GM23248 (cell line): ENCODE measurements around the gene ERBB4. TPM values are rescaled to one million over a fixed set of nuclear protein-coding genes. Genes with fewer than 3 reads are reported as not detected.
"Not testable (repeated sequence)": the region's sequence is repeated elsewhere in the genome, so short reads cannot be mapped to it uniquely, and the experiment has no call there.

Source experiments
- DNase-seq: peaks from one replicate; pipeline ENCODE4 v3.0.0-alpha.2; 2015
- H2AFZ ChIP-seq: fragments of 200-600 bp; sonication (generic); 2 replicates; pipeline ENCODE4 v1.6.1; 2016; ENCODE audit warnings: antibody characterized with exemption
- H3F3A ChIP-seq: fragments of 200-600 bp; sonication (generic); 2 replicates; pipeline ENCODE4 v1.6.1; 2016; ENCODE audit warnings: mild to moderate bottlenecking, antibody characterized with exemption, mixed run types; ENCODE audit not compliant: insufficient read depth
- H3K27ac ChIP-seq: fragments of 200-600 bp; sonication (generic); 2 replicates; pipeline ENCODE4 v1.5.1; 2016; ENCODE audit warnings: mild to moderate bottlenecking
- H3K27me3 ChIP-seq: fragments of 200-600 bp; sonication (generic); replicated peaks from 2 replicates; pipeline ENCODE4 v1.6.1; 2016; ENCODE audit warnings: mild to moderate bottlenecking; ENCODE audit not compliant: insufficient read depth
- H3K36me3 ChIP-seq: fragments of 200-600 bp; sonication (generic); 2 replicates; pipeline ENCODE4 v1.6.1; 2016; ENCODE audit warnings: low read depth, mild to moderate bottlenecking
- H3K4me1 ChIP-seq: fragments of 200-600 bp; sonication (generic); 2 replicates; pipeline ENCODE4 v1.6.1; 2016; ENCODE audit warnings: mild to moderate bottlenecking; ENCODE audit not compliant: insufficient read depth
- H3K4me2 ChIP-seq: fragments of 200-600 bp; sonication (generic); one replicate; pipeline ENCODE4 v1.6.1; 2016; ENCODE audit warnings: mild to moderate bottlenecking; ENCODE audit not compliant: unreplicated experiment
- H3K4me3 ChIP-seq: fragments of 200-600 bp; sonication (generic); 2 replicates; pipeline ENCODE4 v1.5.1; 2016; ENCODE audit warnings: mild to moderate bottlenecking
- H3K79me2 ChIP-seq: fragments of 200-600 bp; sonication (generic); 2 replicates; pipeline ENCODE4 v1.6.1; 2016; ENCODE audit warnings: mild to moderate bottlenecking; ENCODE audit not compliant: insufficient read depth
- H3K9ac ChIP-seq: fragments of 200-600 bp; sonication (generic); 2 replicates; pipeline ENCODE4 v1.6.1; 2016; ENCODE audit warnings: mild to moderate bottlenecking
- H3K9me2 ChIP-seq: fragments of 200-600 bp; sonication (generic); 2 replicates; pipeline ENCODE4 v1.6.1; 2016; ENCODE audit warnings: mixed run types, mild to moderate bottlenecking, moderate library complexity; ENCODE audit not compliant: insufficient read depth
- H3K9me3 ChIP-seq: fragments of 200-600 bp; sonication (generic); one replicate; pipeline ENCODE4 v1.6.1; 2017; ENCODE audit warnings: low read depth
- H4K20me1 ChIP-seq: fragments of 200-600 bp; sonication (generic); 2 replicates; pipeline ENCODE4 v1.6.0; 2016; ENCODE audit not compliant: insufficient read depth
- EZH2 ChIP-seq: fragments of 200-600 bp; sonication (generic); IDR thresholded peaks from 2 replicates; pipeline ENCODE4 v1.6.1; 2018; ENCODE audit warnings: antibody characterized with exemption, mild to moderate bottlenecking; ENCODE audit not compliant: insufficient read depth, poor library complexity, severe bottlenecking
- EZH2phosphoT487 ChIP-seq: fragments of 200-600 bp; sonication (generic); IDR thresholded peaks from 2 replicates; pipeline ENCODE4 v1.6.1; 2018; ENCODE audit warnings: antibody characterized with exemption, moderate library complexity, mild to moderate bottlenecking, low read depth; ENCODE audit not compliant: insufficient read depth
- WGBS, 2 experiments: methylation state at CpG; one replicate each; pipeline ENCODE4 v1.1.6; 2015 to 2017; ENCODE audit warnings: low lambda C conversion rate in 2 of 2, low coverage in 1 of 2; ENCODE audit errors: missing lambda C conversion rate in 2 of 2; 5-methylcytosine and 5-hydroxymethylcytosine counted together
- in situ Hi-C: fragments of 300-500 bp; cut with MboI; formaldehyde crosslinking; loops from 2 replicates; pipeline ENCODE4 v1.15.0; 2020
- polyA plus RNA-seq: library from polyadenylated mRNA; unstranded; fragments of >200 nt; fragmentation: Nextera tagmentation; extraction: Ambion mirVana; gene quantifications from 2 replicates; pipeline ENCODE4 v1.2.1, GENCODE V29; 2016
- total RNA-seq: library from RNA; depleted of rRNA; stranded (reverse); fragments of >200 nt; shearing (Covaris generic); gene quantifications from 2 replicates; pipeline ENCODE4 v1.2.3, GENCODE V29; 2014

Gene ERBB4
- total and polyA plus RNA-seq, 2 experiments from 2014 or later: not detected

DNA sequence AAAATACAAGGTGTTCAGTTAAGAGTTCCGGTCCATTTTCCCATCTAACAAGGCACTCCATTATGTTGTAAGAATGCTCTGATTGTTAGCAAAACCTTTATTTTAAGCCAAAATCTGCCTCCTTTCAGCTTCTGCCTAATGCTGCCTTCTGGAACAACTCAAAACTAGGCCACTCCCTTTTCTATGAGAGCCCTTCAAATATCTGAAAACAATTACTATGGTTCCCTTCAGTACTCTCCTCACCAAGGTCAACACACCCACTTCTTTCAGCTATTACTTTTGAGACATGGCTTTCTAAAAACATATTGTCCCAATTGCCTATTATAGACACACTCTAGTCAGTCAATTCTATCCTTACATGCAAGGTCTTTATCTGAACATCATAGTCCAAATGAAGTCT lies 429.4 kb downstream of the ERBB4 start:
- Histone ChIP-seq H3K9me2 (no peaks in the 10 kb centered on the region), H3K4me2 (no peak overlapping the region), H3K9ac (no peak overlapping the region), H3K27me3 (no peaks in the 10 kb centered on the region), H2AFZ (no peak overlapping the region), H3K36me3 (no peaks in the 10 kb centered on the region), H4K20me1 (no peaks in the 10 kb centered on the region), H3K4me3 (no peak overlapping the region), H3K4me1 (no peaks in the 10 kb centered on the region), H3K27ac (no peak overlapping the region), H3K9me3 (no peaks in the 10 kb centered on the region), H3K79me2 (no peaks in the 10 kb centered on the region), H3F3A (no peaks in the 10 kb centered on the region)
- no peak for DNase-seq
- TF ChIP-seq EZH2 (no peak), EZH2phosphoT487 (no peak)
- 0 to 14% methylated on average over 1 of the region's 1 CpG for WGBS, 2 experiments
- in situ Hi-C loops: no loop called here

DNA sequence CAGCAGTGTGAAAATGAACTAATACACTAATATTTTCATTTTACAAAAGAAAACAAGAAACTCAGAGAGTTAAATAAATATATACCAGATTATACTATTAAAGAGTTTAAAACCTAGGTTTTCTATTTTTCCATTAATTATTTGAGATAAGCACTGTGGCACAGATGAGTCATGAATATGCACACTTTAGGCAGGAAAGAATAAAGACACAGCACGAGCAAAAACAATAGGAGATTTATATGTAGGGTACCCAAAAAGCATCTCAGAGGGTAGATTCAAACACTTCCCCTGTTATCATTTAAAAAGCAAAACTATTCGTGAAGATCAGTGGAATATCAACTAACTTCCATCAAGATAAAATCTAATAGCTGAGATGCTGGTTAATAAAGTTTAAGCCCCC lies 430.6 kb downstream of the ERBB4 start:
- Histone ChIP-seq H3K9ac (no peak overlapping the region), H3K27me3 (no peaks in the 10 kb centered on the region), H3K9me3 (no peaks in the 10 kb centered on the region), H4K20me1 (no peaks in the 10 kb centered on the region), H3K9me2 (no peaks in the 10 kb centered on the region), H3K4me2 (no peak overlapping the region), H2AFZ (no peak overlapping the region), H3K4me1 (no peaks in the 10 kb centered on the region), H3K4me3 (no peak overlapping the region), H3K36me3 (no peaks in the 10 kb centered on the region), H3F3A (no peaks in the 10 kb centered on the region), H3K27ac (no peak overlapping the region), H3K79me2 (no peaks in the 10 kb centered on the region)
- no peak for TF ChIP-seq EZH2
- TF ChIP-seq EZH2phosphoT487: no peak
- in situ Hi-C loops: no loop called here
- DNase-seq: no peak
- 8 to 11% methylated on average over 2 of the region's 2 CpGs for WGBS, 2 experiments

DNA sequence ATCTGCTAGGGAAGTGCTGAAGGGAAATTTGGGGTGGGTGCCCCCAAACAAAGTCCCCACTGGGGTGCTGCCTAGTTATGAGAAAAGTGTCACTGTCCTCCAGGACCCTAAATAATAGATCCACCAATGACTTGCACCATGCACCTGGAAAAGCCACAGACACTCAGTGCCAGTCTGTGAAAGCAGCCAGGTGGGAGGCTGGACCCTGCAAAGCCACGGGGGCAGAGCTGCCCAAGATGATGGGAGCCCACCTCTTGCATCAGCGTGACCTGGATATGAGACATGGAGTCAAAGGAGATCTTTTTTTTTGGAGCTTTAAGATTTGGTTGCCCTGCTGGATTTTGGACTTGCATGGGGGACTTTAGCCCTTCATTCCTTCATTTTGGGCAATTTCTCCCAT lies 431.6 kb downstream of the ERBB4 start:
- no peaks in the 10 kb centered on the region for H3K9me2 ChIP-seq
- 23% methylated on average over 2 of the region's 2 CpGs for WGBS, 2 experiments
- in situ Hi-C loops: no loop called here

DNA sequence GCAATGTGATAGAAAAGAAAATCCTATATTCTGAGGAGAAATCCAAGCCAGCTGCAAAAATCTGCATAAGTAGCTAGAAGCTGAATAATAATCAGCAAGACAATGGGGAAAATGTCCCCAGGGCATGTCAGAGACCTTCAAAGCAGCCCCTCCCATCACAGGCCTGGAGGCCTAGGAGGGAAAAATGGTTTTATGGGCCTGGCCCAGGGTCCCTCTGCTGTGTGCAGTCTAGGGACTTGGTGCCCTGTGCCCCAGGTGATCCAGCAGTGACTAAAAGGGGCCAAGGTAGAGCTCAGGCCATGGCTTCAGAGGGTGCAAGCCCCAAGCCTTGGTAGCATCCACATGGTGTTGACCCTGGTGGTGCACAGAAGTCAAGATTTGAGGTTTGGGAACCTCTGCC lies 432.1 kb downstream of the ERBB4 start:
- in situ Hi-C loops, H3K27me3 ChIP-seq, H3K4me2 ChIP-seq, H3K27ac ChIP-seq, H3K9ac ChIP-seq, H3K4me3 ChIP-seq, H3K9me2 ChIP-seq, H3K79me2 ChIP-seq, H3K9me3 ChIP-seq, H3F3A ChIP-seq, H2AFZ ChIP-seq, H4K20me1 ChIP-seq, H3K4me1 ChIP-seq, DNase-seq, H3K36me3 ChIP-seq: not testable (repeated sequence)

More for the DNA sequence above, 431.6 kb downstream of the ERBB4 start:
- Histone ChIP-seq H2AFZ (no peak overlapping the region), H3K4me3 (no peak overlapping the region), H4K20me1 (no peaks in the 10 kb centered on the region), H3K79me2 (no peaks in the 10 kb centered on the region), H3K4me2 (no peak overlapping the region), H3K9ac (no peak overlapping the region), H3K4me1 (no peaks in the 10 kb centered on the region), H3K36me3 (no peaks in the 10 kb centered on the region), H3K27ac (no peak overlapping the region), H3K27me3 (no peaks in the 10 kb centered on the region), H3F3A (no peaks in the 10 kb centered on the region), H3K9me3 (no peaks in the 10 kb centered on the region)
- TF ChIP-seq EZH2phosphoT487 (no peak), EZH2 (no peak)
- no peak for DNase-seq

DNA sequence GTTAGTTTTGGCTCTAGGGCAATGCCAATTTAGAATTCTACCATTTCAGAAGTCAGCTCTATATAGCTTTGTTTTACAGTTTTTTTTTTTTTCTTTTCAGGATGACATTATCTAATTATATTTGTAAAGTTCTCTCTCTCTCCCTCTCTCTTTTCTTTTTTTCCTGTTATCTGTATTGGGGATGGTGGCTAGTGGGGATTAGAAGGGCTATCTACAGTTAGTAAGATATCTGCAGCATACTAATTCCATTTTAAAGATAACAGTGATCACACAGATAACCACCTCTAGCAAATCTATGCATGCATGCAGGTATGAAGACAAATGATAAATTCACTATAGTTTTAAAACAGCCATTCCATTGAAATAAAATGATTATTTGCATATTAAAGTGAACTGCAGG lies 438.9 kb downstream of the ERBB4 start:
- no peaks in the 10 kb centered on the region for H4K20me1 ChIP-seq
- H3K27me3 ChIP-seq: no peaks in the 10 kb centered on the region
- in situ Hi-C loops: no loop called here
- H3K27ac ChIP-seq: no peak overlapping the region
- H3K9me3 ChIP-seq: no peaks in the 10 kb centered on the region
- H3K36me3 ChIP-seq: no peaks in the 10 kb centered on the region
- TF ChIP-seq EZH2phosphoT487 (no peak), EZH2 (no peak)
- H3K79me2 ChIP-seq: no peaks in the 10 kb centered on the region
- H3K4me3 ChIP-seq: no peak overlapping the region
- no peak overlapping the region for H3K4me2 ChIP-seq
- no peaks in the 10 kb centered on the region for H3K4me1 ChIP-seq
- no peak for DNase-seq
- H2AFZ ChIP-seq: no peak overlapping the region
- H3K9ac ChIP-seq: no peak overlapping the region
- H3F3A ChIP-seq: no peaks in the 10 kb centered on the region
- H3K9me2 ChIP-seq: no peaks in the 10 kb centered on the region
